ENCODE results near the gene JTB. TPM values are rescaled to one million over a fixed set of nuclear protein-coding genes. Genes with fewer than 3 reads are reported as not detected.

Gene JTB
- total RNA-seq, 2 experiments from 2014 or later = 127 to 156 TPM

- H3K4me3 Mint-ChIP-seq = peak overlapping the region; percentile 83
- CTCF ChIA-PET = interaction anchor here (0.7 to 5.1 kb wide), 17 partner anchors 10 to 272 kb away, joined by 3 to 61 read pairs (median 16); partner anchors contain the start of genes CREB3L4, CRTC2, GATAD2B and JTB
- peak overlapping the region; percentile 98 for H3K27ac Mint-ChIP-seq
- H3K27me3 Mint-ChIP-seq = no peaks in the 10 kb centered on the region
- ATAC-seq (no peak), DNase-seq (no peak)
- peaks cover 35% of the 10 kb centered on the region for H3K36me3 Mint-ChIP-seq
- H3K4me1 Mint-ChIP-seq = peaks cover 27% of the 10 kb centered on the region
- no peaks in the 10 kb centered on the region for H3K9me3 Mint-ChIP-seq (ENCODE audit: low read depth)
Measured at GRCh38 chr1:153944827-153945117, 32.7 kb downstream of the JTB start.

DNA sequence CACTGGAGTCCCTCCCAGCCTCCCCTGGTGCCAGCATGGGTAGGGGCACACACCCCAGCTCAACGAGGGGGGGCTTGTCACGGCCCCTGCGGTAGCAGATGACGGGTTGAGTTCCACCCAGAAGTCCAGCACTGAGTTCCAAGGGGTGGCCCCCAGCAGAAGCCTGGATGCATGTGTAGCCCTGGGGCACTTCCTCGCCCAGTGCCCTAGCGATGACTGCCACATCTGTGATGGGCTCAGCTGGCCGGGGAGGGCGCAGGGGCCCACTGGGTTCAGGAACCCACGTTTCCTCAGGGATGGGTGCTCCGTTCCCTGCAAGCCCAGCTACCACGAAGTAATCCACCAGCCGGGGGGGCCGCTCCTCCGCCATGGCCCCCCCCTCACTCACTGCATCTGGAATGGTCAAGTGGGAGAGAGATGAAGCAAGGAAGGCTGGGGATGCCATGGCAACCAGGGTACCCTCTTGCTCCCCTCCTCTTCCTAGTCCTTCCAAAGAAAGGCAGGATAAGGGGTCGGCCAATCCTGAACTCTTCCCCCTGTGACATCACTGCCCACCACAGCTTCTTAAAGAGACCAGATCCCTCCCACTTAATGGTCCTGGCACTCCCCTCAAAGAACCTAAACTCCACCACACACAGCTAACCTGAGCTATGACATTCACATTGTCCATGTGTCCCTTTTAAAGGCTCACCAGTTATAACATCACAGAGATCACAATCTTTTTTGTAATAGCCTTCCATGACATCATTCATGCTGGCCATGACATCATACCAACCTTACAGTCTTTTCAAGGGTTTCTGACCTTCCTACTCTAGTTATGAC is 33.3 kb downstream of the JTB start:
- H3K9me3 Mint-ChIP-seq (ENCODE audit: low read depth) = no peaks in the 10 kb centered on the region
- ATAC-seq = no peak
- DNase-seq = no peak
- H3K27ac Mint-ChIP-seq = peak overlapping the region; percentile 98
- peaks cover 27% of the 10 kb centered on the region for H3K4me1 Mint-ChIP-seq
- peak overlapping the region; percentile 83 for H3K4me3 Mint-ChIP-seq
- CTCF ChIA-PET = interaction anchor here (0.7 to 5.1 kb wide), 17 partner anchors 14 to 950 kb away, joined by 3 to 61 read pairs (median 16); partner anchors contain the start of genes CREB3L4, CRTC2, GATAD2B and JTB
- H3K36me3 Mint-ChIP-seq = peaks cover 34% of the 10 kb centered on the region
- H3K27me3 Mint-ChIP-seq = no peaks in the 10 kb centered on the region

DNA sequence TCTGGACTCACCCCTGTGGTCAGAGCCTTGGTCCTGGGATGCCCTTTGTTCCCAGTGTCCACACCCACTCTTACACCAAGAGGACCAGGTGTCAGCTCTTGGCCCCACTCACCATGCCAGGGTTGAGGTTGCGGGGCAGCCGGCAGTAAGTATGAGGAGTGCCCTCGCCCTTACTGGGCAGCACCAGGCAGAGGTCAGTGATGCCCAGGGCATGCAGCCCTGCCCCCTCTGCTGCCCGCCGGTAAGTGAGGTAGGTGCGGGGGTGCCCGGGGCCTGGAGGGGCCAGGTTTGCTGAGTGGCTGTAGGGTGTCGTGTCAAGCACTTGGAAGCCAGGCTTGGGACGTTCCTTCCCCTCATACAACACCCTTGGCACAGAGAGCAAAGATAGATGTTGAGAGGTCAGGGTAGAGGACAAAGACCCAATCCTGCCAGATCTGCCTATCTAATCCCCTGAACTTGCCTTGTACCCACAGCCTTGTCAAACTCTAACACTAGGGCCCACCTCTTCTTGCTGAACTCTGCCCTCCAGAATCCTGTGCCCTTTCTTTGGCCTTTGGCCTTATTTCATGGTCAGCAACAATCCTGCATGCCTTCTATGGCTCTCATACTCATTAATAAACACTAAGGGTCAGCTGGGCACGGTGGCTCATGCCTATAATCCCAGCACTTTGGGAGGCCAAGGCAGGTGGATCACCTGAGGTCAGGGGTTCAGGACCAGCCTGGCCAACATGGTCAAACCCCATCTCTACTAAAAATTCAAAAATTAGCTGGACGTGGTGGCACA is 34.5 kb downstream of the JTB start:
- H3K27ac Mint-ChIP-seq = peak overlapping the region; percentile 62
- H3K4me3 Mint-ChIP-seq = no peak overlapping the region
- CTCF ChIA-PET = interaction anchor here (4.3 to 5.1 kb wide), 2 partner anchors 21 to 145 kb away, joined by 40 to 61 read pairs; partner anchors contain the start of gene GATAD2B
- DNase-seq (no peak), ATAC-seq (no peak)
- H3K4me1 Mint-ChIP-seq = peaks cover 27% of the 10 kb centered on the region
- H3K27me3 Mint-ChIP-seq = no peaks in the 10 kb centered on the region
- H3K9me3 Mint-ChIP-seq (ENCODE audit: low read depth) = no peaks in the 10 kb centered on the region
- peaks cover 33% of the 10 kb centered on the region for H3K36me3 Mint-ChIP-seq

DNA sequence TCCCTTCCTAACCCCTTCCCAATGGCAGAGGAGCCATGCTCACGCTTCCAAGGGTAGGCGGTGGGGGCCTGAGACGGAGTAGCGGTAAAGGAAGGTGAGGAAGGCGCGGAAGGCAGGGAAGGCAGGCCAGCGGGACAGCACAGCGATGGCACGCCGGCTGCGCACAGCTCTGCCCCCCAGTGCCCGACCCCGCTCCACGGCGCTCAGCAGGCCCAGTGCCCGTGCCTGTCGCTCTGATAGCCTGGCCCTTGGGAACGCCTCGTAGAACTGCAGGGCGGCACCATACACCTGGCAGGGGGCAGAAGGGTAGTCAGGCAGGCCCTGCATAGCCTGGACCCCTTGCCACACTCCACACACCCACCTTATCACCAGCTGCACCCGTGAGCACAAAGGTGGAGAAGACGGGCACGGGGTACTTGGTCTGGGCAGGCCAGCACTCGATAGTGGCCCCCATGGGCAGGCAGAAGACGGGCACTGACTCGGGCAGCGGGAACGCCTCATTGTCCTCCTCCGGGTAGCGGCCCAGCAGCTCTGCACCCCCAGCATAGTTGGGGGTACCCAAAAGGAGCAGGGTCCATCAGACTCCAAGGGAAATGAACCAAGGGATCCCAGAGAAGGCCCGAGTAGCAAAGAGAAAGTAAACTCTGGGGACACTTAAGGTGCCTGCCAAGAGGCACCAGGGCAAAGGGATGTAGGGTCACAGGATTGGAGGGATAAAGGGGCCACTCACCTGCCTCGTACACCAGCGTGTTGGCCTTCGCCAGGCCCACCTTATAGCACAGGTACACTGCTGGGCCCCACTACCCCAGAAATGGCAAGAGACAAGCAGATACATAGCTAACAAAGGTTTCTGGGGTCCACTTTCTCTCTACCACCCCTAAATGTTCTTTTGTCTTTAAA is 35.4 kb downstream of the JTB start:
- CTCF ChIA-PET = no interaction called here
- Mint-ChIP-seq H3K27me3 (no peaks in the 10 kb centered on the region), H3K27ac (no peak overlapping the region), H3K4me1 (peaks cover 25% of the 10 kb centered on the region), H3K4me3 (no peak overlapping the region), H3K36me3 (peaks cover 41% of the 10 kb centered on the region), H3K9me3 (ENCODE audit: low read depth) (no peaks in the 10 kb centered on the region)
- DNase-seq (no peak), ATAC-seq (no peak)

- ATAC-seq = no peak
- Mint-ChIP-seq H3K27me3 (no peaks in the 10 kb centered on the region), H3K4me3 (no peak overlapping the region), H3K27ac (peak overlapping the region; percentile 34), H3K36me3 (peaks cover 52% of the 10 kb centered on the region), H3K4me1 (peaks cover 21% of the 10 kb centered on the region), H3K9me3 (ENCODE audit: low read depth) (no peaks in the 10 kb centered on the region)
- CTCF ChIA-PET = no interaction called here
- no peak for DNase-seq
Measured at GRCh38 chr1:153940756-153941155, 36.7 kb downstream of the JTB start.

GRCh38 chr1:153939476-153939875 is 38.0 kb downstream of the JTB start:
- Mint-ChIP-seq H3K4me3 (no peak overlapping the region), H3K36me3 (peaks cover 58% of the 10 kb centered on the region), H3K27ac (no peak overlapping the region), H3K4me1 (peaks cover 15% of the 10 kb centered on the region), H3K27me3 (no peaks in the 10 kb centered on the region), H3K9me3 (ENCODE audit: low read depth) (no peaks in the 10 kb centered on the region)
- DNase-seq (no peak), ATAC-seq (no peak)
- CTCF ChIA-PET = interaction anchor here (0.7 to 1.2 kb wide), 2 partner anchors 16 to 39 kb away, joined by 3 read pairs; no protein-coding TSS in a partner anchor

- CTCF ChIA-PET = interaction anchor here (1.2 kb wide), 1 partner anchor 16 kb away, joined by 3 read pairs; no protein-coding TSS in a partner anchor
- H3K36me3 Mint-ChIP-seq = peaks cover 60% of the 10 kb centered on the region
- H3K9me3 Mint-ChIP-seq (ENCODE audit: low read depth) = no peaks in the 10 kb centered on the region
- ATAC-seq (no peak), DNase-seq (no peak)
- no peak overlapping the region for H3K4me3 Mint-ChIP-seq
- no peak overlapping the region for H3K27ac Mint-ChIP-seq
- H3K4me1 Mint-ChIP-seq = peaks cover 10% of the 10 kb centered on the region
- no peaks in the 10 kb centered on the region for H3K27me3 Mint-ChIP-seq
Measured at GRCh38 chr1:153938996-153939395, 38.5 kb downstream of the JTB start.

DNA sequence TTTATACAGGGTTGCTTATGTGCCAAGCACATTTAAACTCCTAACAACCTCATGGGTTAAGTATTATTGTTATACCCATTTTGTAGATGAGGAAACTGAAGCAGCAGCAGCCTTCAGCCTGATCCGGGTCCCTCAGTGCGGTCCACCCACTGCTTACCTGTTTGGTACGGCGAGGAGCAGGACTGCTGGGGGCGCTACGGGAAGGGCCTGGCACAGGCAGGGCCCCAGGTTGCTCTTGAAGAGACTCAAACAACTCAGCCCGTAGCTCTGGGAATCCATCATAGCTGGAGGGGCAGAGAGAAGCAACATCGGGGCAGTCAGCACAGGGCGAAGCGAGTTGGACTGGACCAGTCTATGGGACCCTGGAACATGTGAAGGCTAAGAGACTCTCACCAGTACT is 40.1 kb downstream of the JTB start:
- Mint-ChIP-seq H3K36me3 (peaks cover 59% of the 10 kb centered on the region), H3K4me3 (no peak overlapping the region), H3K4me1 (no peaks in the 10 kb centered on the region), H3K27me3 (no peaks in the 10 kb centered on the region), H3K27ac (no peak overlapping the region), H3K9me3 (ENCODE audit: low read depth) (no peaks in the 10 kb centered on the region)
- ATAC-seq = no peak
- DNase-seq = no peak
- CTCF ChIA-PET = no interaction called here

DNA sequence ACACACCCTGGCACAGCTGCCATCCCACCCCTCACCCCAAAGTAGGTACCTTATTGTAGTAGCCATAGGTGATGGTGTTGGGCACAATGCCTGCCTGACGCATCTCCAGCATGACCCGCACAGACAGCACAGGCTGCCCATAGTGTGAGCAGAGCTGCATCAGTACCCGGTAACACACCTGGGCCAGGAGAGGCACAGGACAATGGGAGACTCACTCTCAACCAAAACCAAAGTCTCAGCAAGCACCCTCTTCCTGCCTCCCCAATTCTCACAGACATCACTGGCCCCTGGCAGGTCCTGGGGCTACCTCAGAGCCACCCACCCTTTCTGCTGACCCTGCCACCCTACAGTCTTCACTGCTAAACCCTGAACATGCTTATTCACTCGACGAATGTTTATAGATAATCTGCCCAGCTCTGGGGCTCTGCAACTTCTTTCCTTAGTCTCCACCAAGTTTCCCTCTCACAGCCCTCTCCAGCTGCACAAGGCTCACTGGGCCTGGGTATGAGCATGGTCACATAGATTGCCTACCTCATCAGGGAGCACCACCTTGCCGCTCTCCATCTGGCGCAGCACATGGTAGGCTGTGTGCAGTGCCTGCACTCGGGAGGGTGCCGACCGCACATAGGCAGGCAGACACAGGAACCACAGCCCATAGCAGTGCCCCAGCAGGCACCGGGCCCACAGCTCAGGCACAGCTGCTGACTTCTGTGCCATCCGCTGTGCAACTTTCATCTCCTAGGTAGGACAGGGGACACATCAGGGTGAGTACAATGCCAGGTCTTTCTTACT is 41.3 kb downstream of the JTB start:
- H3K9me3 Mint-ChIP-seq (ENCODE audit: low read depth) = no peaks in the 10 kb centered on the region
- no peak for DNase-seq
- H3K4me3 Mint-ChIP-seq = no peak overlapping the region
- peaks cover 60% of the 10 kb centered on the region for H3K36me3 Mint-ChIP-seq
- CTCF ChIA-PET = no interaction called here
- no peaks in the 10 kb centered on the region for H3K27me3 Mint-ChIP-seq
- ATAC-seq = no peak
- no peaks in the 10 kb centered on the region for H3K4me1 Mint-ChIP-seq
- no peak overlapping the region for H3K27ac Mint-ChIP-seq

DNA sequence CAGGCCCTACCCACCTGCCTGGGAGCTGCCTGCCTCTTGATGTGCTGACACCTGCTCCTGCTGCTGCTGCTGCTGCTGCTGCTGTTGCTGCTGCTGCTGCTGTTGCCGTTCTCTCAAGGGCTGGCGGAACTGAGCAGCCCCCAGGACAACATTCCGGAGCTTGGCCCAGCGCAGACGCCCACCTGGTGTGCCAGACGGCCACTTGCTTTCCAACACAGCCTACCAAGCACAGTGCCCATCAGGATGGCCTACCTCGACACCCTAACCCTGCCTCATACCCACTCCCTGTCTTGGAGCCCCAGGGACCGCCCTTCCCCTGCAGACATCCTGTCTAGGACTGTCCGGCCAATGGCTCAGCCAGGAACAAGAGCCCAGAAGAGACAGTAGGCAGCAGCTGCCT is 42.7 kb downstream of the JTB start:
- H3K9me3 Mint-ChIP-seq (ENCODE audit: low read depth) = no peaks in the 10 kb centered on the region
- H3K27me3 Mint-ChIP-seq = no peaks in the 10 kb centered on the region
- ATAC-seq = no peak
- H3K36me3 Mint-ChIP-seq = peaks cover 61% of the 10 kb centered on the region
- no peak for DNase-seq
- no peak overlapping the region for H3K27ac Mint-ChIP-seq
- no peaks in the 10 kb centered on the region for H3K4me1 Mint-ChIP-seq
- CTCF ChIA-PET = no interaction called here
- H3K4me3 Mint-ChIP-seq = no peak overlapping the region

DNA sequence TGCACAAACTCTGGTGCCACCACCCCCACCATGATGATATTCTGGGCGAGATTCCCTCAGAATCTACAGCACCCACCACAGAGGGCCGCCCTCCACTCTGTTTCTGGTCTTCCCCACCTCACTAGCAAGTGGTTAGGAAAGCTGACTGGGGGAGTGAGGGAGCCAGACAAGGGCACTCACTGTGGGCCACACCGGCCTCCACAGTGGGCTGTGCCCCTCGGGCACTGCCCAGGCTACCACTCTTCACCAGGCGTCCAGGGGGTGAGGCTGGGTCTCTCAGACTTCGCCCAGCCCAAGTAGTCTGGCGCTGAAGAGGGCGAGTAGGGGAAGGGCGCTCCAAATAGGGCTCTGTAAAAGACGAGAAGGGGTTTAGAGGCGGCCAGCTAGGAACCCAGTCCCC is 43.5 kb downstream of the JTB start:
- H3K9me3 Mint-ChIP-seq (ENCODE audit: low read depth) = no peaks in the 10 kb centered on the region
- no peak overlapping the region for H3K27ac Mint-ChIP-seq
- H3K4me3 Mint-ChIP-seq = no peak overlapping the region
- peaks cover 5% of the 10 kb centered on the region for H3K4me1 Mint-ChIP-seq
- CTCF ChIA-PET = no interaction called here
- H3K27me3 Mint-ChIP-seq = no peaks in the 10 kb centered on the region
- H3K36me3 Mint-ChIP-seq = peaks cover 60% of the 10 kb centered on the region
- DNase-seq (no peak), ATAC-seq (no peak)

DNA sequence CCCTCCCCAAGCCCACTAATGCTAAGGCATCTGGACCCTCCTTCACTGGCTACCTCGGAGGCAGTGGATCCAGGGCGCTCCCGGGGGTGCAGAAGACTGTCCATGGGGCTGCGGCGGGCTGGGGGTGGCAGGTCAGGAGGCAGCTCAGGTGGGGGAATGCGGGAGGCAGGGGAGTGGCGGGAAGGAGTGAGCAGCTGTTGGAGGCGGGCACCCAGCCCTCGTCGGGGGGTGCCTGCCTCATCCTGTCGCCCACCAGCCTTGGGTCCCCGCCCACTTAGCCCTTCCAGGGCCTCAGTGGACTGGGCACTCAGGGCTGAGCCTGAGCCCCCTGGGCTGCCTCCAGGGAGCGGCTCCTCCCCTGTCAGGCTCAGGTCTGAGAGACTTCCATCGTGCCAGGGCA is 44.0 kb downstream of the JTB start:
- H3K27ac Mint-ChIP-seq = no peak overlapping the region
- no peaks in the 10 kb centered on the region for H3K9me3 Mint-ChIP-seq (ENCODE audit: low read depth)
- H3K4me1 Mint-ChIP-seq = peaks cover 10% of the 10 kb centered on the region
- DNase-seq (no peak), ATAC-seq (no peak)
- no peak overlapping the region for H3K4me3 Mint-ChIP-seq
- no peaks in the 10 kb centered on the region for H3K27me3 Mint-ChIP-seq
- peaks cover 57% of the 10 kb centered on the region for H3K36me3 Mint-ChIP-seq
- CTCF ChIA-PET = no interaction called here

Data from activated CD8-positive, alpha-beta memory T cell treated with anti-CD3 and anti-CD28 coated beads, Interleukin-2, amount 10 ng/mL, durations not matched to agents 7 days and 5 days (primary cell).